ENCODE data around the gene HNRNPUL1.
"Not testable (repeated sequence)": the region's sequence is repeated elsewhere in the genome, so short reads cannot be mapped to it uniquely, and the experiment has no call there.

HNRNPUL1 gene

GRCh38 chr19:41253660-41254059 is 10.5 kb upstream of the HNRNPUL1 start:
- Mint-ChIP-seq H3K27ac (no peak overlapping the region), H3K4me1 (no peaks in the 10 kb centered on the region), H3K4me3 (no peak overlapping the region), H3K36me3 (no peaks in the 10 kb centered on the region), H3K27me3 (peaks cover 28% of the 10 kb centered on the region), H3K9me3 (no peaks in the 10 kb centered on the region)
- no peak for ATAC-seq

DNA sequence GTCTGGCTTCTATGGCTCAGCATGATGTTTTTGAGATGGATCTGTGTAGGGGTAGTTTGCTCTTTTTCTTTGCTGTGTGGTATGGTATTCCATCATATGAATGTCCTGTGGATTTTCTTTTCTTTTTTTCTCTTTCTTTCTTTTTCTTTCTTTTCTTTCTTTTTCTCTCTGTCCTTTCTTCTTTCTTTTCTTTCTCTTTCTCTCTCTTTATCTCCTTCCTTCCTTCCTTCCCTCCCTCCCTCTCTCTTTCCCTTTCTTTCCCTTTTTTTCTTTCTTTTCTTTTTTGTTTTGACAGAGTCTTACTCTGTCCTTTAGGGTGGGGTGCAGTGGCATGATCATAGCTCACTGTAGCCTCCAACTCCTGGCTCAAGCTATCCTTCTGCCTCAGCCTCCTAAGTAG is 9.0 kb upstream of the HNRNPUL1 start:
- ATAC-seq: no peak
- Mint-ChIP-seq H3K27ac (no peak overlapping the region), H3K9me3 (peaks cover 2% of the 10 kb centered on the region), H3K4me3 (no peak overlapping the region), H3K4me1 (no peaks in the 10 kb centered on the region), H3K27me3 (peaks cover 21% of the 10 kb centered on the region), H3K36me3 (no peaks in the 10 kb centered on the region)

DNA sequence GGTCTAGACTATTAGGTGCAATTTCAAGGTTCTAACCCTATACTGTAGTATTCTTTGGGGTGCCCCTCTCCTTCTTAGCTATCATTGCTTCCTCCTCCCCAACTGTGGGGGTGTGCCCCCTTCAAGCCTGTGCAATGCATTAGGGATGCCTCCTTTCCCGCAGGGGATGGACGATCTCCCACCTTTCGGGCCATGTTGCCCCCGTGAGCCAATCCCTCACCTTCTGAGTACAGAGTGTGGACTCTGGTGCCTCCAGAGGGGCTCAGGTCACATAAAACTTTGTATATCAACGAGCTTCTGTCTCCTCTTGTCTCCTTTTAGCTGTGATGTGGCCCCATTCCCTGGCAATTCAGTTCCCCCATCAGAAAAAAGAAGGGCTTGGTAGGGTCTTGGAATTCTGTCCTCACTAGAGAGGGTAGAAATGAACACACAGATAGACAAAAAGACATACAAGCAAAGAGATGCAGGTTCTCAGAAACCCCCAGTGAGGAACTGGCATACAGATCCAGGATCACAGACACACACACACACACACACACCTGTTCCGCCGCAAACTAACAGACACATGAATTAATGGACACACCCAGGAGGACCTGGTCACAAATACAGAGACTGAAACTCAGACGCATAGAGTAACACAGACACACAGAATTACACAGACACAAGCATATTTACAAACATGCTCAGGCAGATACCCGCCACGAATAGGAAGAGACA is 2.5 kb upstream of the HNRNPUL1 start:
- no peaks in the 10 kb centered on the region for H3K27me3 Mint-ChIP-seq
- peaks cover 29% of the 10 kb centered on the region for H3K4me1 Mint-ChIP-seq
- peak overlapping the region; percentile 100 for H3K27ac Mint-ChIP-seq
- no peak for ATAC-seq
- peak overlapping the region; percentile 93 for H3K4me3 Mint-ChIP-seq
- H3K9me3 Mint-ChIP-seq: peaks cover 2% of the 10 kb centered on the region
- peaks cover 15% of the 10 kb centered on the region for H3K36me3 Mint-ChIP-seq

DNA sequence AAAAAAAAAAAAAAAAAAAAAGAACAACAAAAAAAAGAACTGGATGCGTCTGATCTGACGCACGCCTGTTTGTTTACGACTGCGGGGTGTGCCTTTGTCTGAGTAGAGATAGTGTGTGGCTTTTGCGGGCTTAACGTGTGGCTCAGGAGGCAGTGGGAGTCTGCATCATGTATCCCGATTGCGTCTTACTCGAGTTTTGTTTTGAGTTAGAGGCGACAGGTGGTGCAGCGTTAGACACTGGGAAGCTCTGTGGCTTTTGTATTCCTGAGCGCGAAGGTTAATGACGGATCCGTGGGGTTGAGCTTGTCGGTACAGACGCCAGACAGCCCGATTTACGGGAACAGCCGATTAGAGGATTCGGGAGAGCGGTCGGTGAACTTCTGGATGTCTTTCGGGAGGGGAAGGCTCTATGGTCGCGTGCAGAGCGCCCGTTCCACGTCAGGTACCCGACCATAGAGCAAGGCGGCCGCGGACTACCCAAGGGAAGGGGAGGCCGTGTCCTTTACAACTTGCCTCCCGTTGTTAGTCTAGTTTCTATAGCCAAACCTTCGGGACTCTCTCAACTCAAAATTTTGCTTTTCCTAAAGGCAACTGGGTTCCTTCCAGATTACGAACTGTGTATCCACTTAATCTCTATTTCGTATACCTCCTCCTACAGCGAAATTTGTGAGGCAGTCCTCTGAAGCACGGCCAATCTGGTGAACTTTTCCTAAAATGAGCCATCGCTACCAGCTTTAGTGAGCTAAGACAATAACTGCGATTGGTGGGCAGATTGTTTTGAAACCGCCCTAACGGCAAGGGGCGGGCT is 926 bp upstream of the HNRNPUL1 start:
- Mint-ChIP-seq H3K27me3 (no peaks in the 10 kb centered on the region), H3K36me3 (peaks cover 20% of the 10 kb centered on the region), H3K4me3 (peak overlapping the region; percentile 93), H3K4me1 (peaks cover 41% of the 10 kb centered on the region), H3K27ac (peak overlapping the region; percentile 100), H3K9me3 (peaks cover 2% of the 10 kb centered on the region)
- ATAC-seq: peak; percentile 35

DNA sequence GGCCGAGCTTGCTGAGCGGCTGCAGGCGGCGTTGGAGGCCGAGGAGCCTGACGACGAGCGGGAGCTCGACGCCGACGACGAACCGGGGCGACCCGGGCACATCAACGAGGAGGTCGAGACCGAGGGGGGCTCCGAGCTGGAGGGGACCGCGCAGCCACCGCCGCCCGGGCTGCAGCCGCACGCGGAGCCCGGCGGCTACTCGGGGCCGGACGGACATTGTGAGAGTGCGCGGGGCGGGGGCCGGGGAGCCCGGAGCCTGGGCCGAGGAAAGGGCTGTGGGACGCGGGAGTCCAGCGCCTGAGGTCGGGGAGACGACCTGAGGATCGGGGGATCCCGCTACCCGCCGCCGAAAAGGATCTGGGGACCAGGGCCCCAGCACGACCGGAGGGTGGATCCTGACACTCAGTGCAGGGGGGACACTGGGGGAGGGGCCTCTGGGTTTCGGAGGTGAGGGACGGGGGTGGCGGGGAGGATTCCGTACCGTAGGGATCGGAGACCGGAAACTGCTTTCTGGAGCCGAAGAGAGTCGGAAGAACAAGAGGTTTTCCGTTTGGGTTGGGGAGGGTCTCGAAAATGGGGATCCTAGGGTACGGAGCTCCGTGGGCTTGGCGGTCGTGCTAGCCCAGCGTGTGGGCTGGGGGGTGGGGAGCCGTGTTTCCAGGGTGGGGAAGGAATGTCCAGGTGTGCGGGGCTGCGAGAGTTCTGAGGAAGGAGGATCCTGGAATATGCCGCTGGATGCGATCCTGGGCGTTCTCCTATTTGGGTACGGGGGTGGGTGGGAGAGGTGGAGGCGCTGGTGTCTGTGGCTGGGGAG is 616 bp downstream of the HNRNPUL1 start:
- Mint-ChIP-seq H3K27me3 (no peaks in the 10 kb centered on the region), H3K4me1 (peaks cover 41% of the 10 kb centered on the region), H3K36me3 (peaks cover 20% of the 10 kb centered on the region), H3K4me3 (peak overlapping the region; percentile 93), H3K27ac (peak overlapping the region; percentile 100), H3K9me3 (peaks cover 2% of the 10 kb centered on the region)
- peak; percentile 0 for ATAC-seq

DNA sequence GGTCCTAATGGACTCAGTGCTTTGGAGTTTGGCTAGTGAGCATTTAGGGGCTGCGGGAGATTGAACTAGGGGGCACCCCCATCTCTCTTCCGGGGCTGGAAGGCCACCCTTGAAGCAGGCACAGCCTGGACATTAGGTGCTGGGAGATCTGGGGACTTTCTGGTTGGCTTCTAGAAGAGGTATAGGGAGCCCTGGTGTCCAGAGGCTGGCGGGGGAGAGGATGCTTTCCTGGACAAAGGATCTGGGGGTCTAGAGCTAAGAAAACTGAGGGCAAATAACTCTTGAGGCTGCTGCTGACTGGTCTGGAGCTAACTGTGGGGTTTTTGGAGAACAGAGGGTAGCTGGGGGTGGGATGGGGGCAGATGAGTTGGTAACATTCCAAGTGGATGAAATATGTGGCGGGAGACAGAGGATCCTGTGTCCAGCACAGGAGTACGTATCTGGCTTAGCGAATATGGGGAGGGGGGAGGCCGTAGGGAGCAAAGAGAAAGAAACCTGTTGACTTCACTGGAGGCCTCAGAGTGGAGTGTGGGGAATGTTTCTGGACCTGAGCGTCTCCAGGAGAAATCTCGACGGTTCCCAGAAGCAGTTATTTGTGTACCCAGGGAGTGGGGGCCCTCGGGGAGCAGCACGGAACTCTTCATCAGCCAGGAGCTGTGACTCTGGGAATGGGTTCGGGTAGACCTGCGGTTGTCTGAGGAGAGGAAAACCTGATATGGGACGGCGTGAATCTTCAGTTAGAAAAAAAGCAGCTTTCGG is 1.4 kb downstream of the HNRNPUL1 start:
- H3K27ac Mint-ChIP-seq: peak overlapping the region; percentile 100
- peaks cover 20% of the 10 kb centered on the region for H3K36me3 Mint-ChIP-seq
- no peak for ATAC-seq
- no peaks in the 10 kb centered on the region for H3K27me3 Mint-ChIP-seq
- no peaks in the 10 kb centered on the region for H3K9me3 Mint-ChIP-seq
- H3K4me1 Mint-ChIP-seq: peaks cover 41% of the 10 kb centered on the region
- peak overlapping the region; percentile 93 for H3K4me3 Mint-ChIP-seq

DNA sequence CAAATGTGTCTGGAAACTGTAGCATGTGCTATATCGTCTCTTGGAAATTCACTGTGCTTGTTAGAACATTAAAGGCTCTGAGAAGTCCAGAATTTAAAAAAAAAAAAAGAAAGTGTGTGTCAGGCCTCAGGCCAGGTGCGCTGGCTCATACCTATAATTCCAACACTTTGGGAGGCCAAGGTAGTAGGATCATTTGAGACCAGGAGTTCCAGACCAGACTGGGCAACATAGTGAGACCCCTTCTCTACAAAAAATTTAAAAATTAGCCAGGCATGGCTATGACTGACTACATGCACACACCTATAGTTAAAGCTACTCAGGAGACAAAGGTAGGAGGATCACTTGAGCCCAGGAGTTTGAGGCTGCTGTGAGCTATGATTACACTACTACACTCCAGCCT is 4.9 kb downstream of the HNRNPUL1 start:
- peaks cover 29% of the 10 kb centered on the region for H3K4me1 Mint-ChIP-seq
- no peak overlapping the region for H3K4me3 Mint-ChIP-seq
- H3K27me3 Mint-ChIP-seq: no peaks in the 10 kb centered on the region
- no peak overlapping the region for H3K27ac Mint-ChIP-seq
- H3K36me3 Mint-ChIP-seq: peaks cover 52% of the 10 kb centered on the region
- H3K9me3 Mint-ChIP-seq: no peaks in the 10 kb centered on the region
- no peak for ATAC-seq

DNA sequence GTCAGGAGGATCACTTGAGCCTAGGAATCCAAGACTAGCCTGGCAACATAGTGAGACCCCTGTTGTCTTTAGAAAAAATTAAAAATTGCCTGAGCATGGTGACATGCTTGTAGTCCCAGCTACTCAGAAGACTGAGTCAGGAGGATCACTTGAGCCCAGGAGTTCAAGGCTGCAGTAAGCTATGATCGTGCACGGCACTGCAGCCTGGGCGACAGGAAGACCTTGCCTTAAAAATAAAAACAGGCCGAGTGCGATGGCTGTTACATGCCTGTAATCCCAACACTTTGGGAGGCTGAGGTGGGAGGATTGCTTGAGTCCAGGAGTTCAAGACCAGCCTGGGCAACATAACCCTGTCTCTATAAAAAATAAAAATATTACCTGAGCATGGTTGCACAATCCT is 5.4 kb downstream of the HNRNPUL1 start:
- Mint-ChIP-seq H3K27ac (no peak overlapping the region), H3K36me3 (peaks cover 56% of the 10 kb centered on the region), H3K4me3 (no peak overlapping the region), H3K9me3 (no peaks in the 10 kb centered on the region), H3K27me3 (no peaks in the 10 kb centered on the region), H3K4me1 (peaks cover 29% of the 10 kb centered on the region)
- ATAC-seq: no peak

GRCh38 chr19:41273076-41273475 is 8.9 kb downstream of the HNRNPUL1 start:
- Mint-ChIP-seq H3K27ac (no peak overlapping the region), H3K27me3 (no peaks in the 10 kb centered on the region), H3K36me3 (peaks cover 64% of the 10 kb centered on the region), H3K9me3 (no peaks in the 10 kb centered on the region), H3K4me1 (no peaks in the 10 kb centered on the region), H3K4me3 (no peak overlapping the region)
- ATAC-seq: no peak

- Mint-ChIP-seq H3K4me3 (no peak overlapping the region), H3K36me3 (peaks cover 78% of the 10 kb centered on the region), H3K27me3 (no peaks in the 10 kb centered on the region), H3K4me1 (no peaks in the 10 kb centered on the region), H3K9me3 (no peaks in the 10 kb centered on the region), H3K27ac (peak overlapping the region; percentile 9)
- ATAC-seq: no peak
Observed at GRCh38 chr19:41274802-41275201, 10.6 kb downstream of the HNRNPUL1 start.

DNA sequence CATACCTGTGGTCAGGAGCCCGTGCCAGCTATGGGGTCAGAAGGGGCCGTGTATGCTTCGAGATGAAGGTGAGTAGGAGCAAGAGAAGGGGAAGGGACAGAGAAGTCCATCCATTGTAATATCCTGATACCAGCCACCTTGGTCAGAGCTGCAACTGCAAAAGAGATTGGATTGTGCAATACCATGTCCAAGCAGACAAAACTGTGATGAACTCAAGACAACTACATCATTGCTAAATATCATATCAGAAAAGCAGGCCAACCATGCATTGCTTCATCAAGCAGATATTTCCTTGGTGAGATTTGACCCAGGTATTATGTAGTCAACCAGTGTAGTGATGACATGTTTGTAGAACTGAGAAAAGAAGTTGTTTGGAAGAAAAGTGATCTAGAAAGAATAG is 12.1 kb downstream of the HNRNPUL1 start:
- Mint-ChIP-seq H3K4me3 (no peak overlapping the region), H3K36me3 (peaks cover 87% of the 10 kb centered on the region), H3K9me3 (no peaks in the 10 kb centered on the region), H3K4me1 (no peaks in the 10 kb centered on the region), H3K27me3 (no peaks in the 10 kb centered on the region), H3K27ac (no peak overlapping the region)
- no peak for ATAC-seq

- H3K36me3 Mint-ChIP-seq: peaks cover 78% of the 10 kb centered on the region
- ATAC-seq: no peak
- no peaks in the 10 kb centered on the region for H3K27me3 Mint-ChIP-seq
- no peaks in the 10 kb centered on the region for H3K9me3 Mint-ChIP-seq
- no peaks in the 10 kb centered on the region for H3K4me1 Mint-ChIP-seq
- H3K4me3 Mint-ChIP-seq: no peak overlapping the region
- H3K27ac Mint-ChIP-seq: no peak overlapping the region
Observed at GRCh38 chr19:41278478-41278877, 14.3 kb downstream of the HNRNPUL1 start.

GRCh38 chr19:41288673-41289530 is 24.7 kb downstream of the HNRNPUL1 start:
- Mint-ChIP-seq H3K4me1 (no peaks in the 10 kb centered on the region), H3K36me3 (peaks cover 35% of the 10 kb centered on the region), H3K4me3 (no peak overlapping the region), H3K27me3 (no peaks in the 10 kb centered on the region), H3K27ac (no peak overlapping the region), H3K9me3 (no peaks in the 10 kb centered on the region)
- no peak for ATAC-seq

DNA sequence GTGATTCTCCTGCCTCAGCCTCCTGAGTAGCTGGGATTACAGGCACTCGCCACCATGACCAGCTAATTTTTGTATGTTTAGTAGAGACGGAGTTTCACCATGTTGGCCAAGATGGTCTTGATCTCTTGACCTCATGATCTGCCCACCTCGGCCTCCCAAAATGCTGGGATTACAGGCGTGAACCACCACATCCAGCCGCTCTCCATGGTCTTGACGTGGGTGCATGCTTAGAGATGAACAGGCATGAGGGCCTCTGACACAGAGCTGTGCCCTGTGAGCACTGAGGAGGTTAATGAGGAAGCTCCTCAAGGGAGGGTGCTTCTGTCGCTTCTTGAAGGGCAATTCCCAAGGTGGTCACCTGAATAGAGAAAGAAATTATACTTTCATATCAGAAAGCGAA is 25.6 kb downstream of the HNRNPUL1 start:
- not testable (repeated sequence) for H3K27me3 Mint-ChIP-seq, H3K27ac Mint-ChIP-seq, H3K9me3 Mint-ChIP-seq, ATAC-seq, H3K4me1 Mint-ChIP-seq, H3K4me3 Mint-ChIP-seq
- H3K36me3 Mint-ChIP-seq: peaks cover 39% of the 10 kb centered on the region

All from stimulated activated memory B cell treated with anti-CD40 and anti-IgM and Interleukin-4, amounts not matched to agents 10 μg/mL and 1 μg/mL and 100 μg/mL, for 72 hours (primary cell).